LNCaP clone FGC (cell line): Measurements from ENCODE around the gene NOS1.

Experiments
- DNase-seq: peaks from one replicate; pipeline ENCODE4 v3.0.0-alpha.2; 2011; ENCODE audit warnings: low read depth
- H3K4me3 ChIP-seq: 2 replicates; pipeline ENCODE4 v1.5.1; 2011; ENCODE audit warnings: mild to moderate bottlenecking, low read depth, low read length, control low read depth
- TF ChIP-seq, protein P1 (sequence below): IDR thresholded peaks from 2 replicates; pipeline ENCODE4 v1.5.1; 2012; ENCODE audit warnings: mild to moderate bottlenecking; ENCODE audit not compliant: control insufficient read depth, insufficient read depth; ENCODE audit errors: extremely low read depth

Gene NOS1

DNA sequence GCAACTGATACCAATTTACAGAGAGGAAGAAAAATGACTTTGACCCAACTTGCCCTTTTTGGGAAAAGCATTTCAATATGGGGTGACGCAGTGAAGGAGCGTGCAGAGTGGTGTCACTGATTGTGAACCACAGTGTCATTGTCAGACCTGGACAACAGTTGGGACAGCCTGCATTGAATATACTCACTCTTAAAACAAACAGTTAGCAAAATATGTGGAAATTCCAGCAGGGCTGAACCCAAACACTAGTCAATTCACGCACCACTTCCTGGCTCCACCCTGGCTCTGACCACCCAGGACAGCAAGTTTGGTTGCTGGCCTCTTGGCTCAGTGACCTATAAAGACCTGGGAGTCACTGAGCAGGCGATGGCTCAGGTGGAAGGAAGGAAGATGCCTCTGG, 61.3 kb downstream of the NOS1 start:
- DNase-seq, result no peak
- no peak overlapping the region for H3K4me3 ChIP-seq
- TF ChIP-seq, protein P1, sequence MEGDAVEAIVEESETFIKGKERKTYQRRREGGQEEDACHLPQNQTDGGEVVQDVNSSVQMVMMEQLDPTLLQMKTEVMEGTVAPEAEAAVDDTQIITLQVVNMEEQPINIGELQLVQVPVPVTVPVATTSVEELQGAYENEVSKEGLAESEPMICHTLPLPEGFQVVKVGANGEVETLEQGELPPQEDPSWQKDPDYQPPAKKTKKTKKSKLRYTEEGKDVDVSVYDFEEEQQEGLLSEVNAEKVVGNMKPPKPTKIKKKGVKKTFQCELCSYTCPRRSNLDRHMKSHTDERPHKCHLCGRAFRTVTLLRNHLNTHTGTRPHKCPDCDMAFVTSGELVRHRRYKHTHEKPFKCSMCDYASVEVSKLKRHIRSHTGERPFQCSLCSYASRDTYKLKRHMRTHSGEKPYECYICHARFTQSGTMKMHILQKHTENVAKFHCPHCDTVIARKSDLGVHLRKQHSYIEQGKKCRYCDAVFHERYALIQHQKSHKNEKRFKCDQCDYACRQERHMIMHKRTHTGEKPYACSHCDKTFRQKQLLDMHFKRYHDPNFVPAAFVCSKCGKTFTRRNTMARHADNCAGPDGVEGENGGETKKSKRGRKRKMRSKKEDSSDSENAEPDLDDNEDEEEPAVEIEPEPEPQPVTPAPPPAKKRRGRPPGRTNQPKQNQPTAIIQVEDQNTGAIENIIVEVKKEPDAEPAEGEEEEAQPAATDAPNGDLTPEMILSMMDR, result no peak

DNA sequence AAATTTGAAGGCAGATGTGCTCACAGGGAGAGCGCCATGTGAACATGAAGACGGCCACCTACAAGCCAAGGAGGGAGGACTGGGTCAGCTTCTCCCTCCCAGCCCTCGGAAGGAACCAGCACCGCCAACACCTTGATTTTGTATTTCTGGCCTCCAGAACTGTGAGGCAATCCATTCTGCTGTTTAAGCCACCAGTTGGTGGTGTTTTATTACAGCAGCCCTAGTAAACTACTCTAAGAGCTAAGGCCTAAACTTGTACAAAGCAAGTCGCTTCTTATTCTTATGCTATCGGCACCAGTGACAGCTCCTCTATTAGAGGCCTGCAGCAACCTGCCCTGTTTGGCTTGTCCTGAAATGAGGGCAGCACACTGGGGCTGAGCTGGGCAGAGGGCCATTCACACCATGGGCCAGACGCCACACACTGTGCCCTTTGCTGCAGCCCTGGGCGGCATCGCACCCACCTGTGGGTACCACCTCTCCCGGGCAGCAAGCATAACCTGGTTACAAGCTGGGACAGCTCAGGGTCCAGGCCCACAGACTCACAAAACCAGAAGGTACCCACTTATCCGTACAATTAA, 62.7 kb downstream of the NOS1 start:
- DNase-seq, result no peak

DNA sequence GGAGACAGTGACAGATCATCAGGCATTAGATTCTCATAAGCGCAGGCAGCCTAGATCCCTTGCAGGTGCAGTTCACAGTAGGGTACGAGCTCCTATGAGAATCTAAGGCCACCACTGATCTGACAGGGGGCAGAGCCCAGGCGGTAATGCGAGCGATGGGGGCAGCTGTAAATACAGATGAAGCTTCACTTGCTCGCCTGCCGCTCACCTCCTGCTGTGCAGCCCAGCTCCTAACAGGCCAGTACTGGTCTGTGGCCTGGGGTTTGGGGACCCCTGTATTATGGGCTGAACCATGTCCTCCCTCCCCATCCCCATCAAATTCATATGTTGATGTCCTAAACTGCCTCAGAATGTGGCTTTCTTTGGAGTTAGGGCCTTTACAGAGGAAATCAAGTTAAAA, 63.2 kb downstream of the NOS1 start:
- no peak for DNase-seq
- TF ChIP-seq, protein P1, result no peak
- H3K4me3 ChIP-seq, result no peak overlapping the region

More for the DNA sequence above, 62.7 kb downstream of the NOS1 start:
- H3K4me3 ChIP-seq, result no peak overlapping the region
- TF ChIP-seq, protein P1, result no peak

DNA sequence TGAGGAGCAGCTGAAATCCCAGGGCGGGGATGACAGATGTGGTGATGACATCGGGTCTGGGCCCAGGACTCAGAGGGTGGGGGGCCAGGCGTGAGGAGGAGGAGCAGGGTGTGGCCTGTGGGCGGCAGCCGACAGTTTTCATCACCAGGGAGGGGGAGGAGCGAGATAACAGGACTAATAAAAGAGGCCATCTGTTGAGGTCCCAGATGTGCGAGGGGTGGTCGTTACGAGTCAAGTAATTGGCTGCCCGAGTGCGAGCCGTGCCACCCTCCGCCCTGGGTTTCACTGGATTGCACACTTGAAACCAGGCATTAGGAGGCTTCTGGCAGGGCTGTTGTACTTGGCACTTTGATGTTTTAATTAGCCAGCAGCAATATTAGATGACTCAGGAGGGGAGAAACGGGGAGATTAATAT, 67.2 kb downstream of the NOS1 start:
- H3K4me3 ChIP-seq, result no peak overlapping the region
- TF ChIP-seq, protein P1, result no peak
- no peak for DNase-seq

DNA sequence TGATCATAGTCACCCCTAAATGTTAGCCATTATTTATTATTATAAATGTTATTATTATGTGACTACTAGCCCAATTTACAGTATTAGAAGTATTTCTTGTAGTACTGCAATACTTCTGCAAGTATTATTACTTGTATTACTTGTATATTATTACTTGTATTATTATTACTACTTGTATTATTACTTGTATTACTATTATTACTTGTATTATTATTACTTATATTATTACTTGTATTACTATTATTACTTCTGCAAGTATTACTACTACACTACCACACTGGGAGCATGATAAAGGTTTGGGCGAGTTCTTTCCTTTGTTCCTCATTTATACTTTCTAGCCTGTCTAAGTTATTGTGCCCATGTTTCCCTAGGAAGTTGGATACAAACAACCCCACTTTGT, 67.9 kb downstream of the NOS1 start:
- no peak overlapping the region for H3K4me3 ChIP-seq
- no peak for DNase-seq
- TF ChIP-seq, protein P1, result no peak

DNA sequence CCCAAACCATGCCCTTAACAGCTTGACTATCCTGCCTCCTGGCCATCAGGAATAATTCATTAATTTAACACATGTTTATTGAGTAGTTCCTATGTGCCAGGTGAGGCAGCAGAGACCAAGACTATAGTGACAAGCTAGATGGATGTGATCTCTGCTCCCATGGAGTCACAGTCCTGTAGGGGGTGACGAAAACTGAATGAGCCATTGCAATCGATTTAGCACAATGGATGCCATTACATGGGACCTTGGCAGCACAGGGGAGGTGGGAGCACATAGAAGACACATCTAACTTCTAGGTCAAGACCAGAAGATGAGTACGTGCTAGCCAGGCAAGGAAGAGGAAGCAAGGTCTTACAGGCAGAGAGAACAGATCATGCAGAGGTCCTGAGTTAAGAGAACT, 68.7 kb downstream of the NOS1 start:
- H3K4me3 ChIP-seq, result no peak overlapping the region
- DNase-seq, result no peak
- TF ChIP-seq, protein P1, result no peak

DNA sequence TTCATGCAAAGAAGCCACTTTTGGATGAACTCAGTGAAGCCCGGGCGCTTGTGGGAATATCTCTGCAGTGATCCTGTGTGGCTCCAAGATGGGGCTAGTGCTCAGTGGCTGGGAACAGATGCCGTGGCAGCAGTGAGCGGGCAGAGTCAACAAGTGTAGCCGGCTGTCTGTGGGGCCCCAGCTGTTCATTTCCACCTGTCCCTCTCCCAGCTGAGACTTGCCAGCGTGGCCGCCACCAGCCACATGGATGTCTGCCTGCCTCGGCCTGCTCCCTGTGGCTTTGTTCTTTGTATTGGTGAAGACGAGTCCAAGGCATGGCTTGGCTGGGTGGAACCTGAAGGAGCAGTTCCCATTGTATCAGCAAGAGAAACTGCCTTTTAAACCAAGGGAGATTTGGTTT, 77.3 kb downstream of the NOS1 start:
- no peak for DNase-seq
- no peak overlapping the region for H3K4me3 ChIP-seq
- TF ChIP-seq, protein P1, result no peak
